Medulla oblongata (tissue), 1 donor: Measurements from ENCODE around the gene L3MBTL4.
"Not testable (repeated sequence)": the region's sequence is repeated elsewhere in the genome, so short reads cannot be mapped to it uniquely, and the experiment has no call there.

Experiments
- DNase-seq: peaks from one replicate; pipeline ENCODE4 v3.0.0-alpha.2; 2015; ENCODE audit errors: extremely low spot score

Gene L3MBTL4

DNA sequence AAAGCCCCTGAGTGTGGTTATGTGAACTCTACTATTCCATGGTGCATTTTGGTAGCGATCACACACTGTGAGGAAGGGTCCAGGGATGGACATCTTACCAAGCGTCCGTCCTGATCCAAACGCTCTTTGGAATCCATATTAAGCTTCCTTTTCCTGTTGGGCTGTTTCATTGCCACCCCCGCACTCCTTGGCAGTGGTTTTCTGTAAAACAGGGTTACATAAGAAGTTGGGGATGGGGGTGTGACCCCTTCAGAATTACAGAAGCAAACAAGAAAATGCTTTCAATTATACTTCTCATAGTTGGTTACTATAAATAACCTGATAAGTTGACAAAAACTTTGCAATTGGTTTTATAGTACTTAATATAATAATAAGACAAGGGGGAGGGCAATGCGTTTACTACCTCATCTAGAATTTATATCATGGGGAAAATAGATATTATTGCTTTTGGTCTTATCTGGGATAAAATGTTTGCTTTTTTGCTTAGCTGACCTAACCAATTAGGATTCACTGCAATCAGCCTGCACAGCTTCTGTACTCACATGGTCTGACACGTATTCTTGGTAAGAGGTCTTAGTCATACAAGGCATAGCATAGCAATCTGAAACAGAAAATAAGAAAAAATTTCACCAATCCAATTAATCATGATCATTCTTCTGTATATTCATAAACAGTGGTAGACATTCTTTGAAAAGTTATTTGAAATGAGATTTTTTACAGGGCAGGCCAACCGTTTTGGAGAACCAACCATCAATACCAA lies 103.1 kb downstream of the L3MBTL4 start:
- no peak for DNase-seq

- no peak for DNase-seq
Measured at GRCh38 chr18:6310714-6311113, 104.0 kb downstream of the L3MBTL4 start.

DNA sequence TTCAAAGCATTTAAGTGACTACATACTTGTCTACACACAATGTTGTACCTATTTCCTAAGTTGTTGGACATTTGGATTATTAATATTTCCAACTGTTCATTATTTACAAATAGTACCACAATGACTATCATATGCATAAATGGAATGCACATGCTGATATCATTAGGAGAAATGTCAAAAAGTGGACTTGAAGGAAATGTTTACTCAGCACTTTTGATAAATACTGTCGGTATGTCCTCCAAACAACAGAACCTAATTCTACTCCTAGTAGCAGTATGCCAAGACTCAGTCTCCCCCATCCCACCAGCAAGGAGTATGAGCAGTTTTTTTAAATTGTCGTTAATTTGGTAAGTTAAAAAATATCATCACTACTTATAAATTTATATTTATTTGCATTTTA lies 116.8 kb downstream of the L3MBTL4 start:
- no peak for DNase-seq

GRCh38 chr18:6294148-6294784 lies 120.4 kb downstream of the L3MBTL4 start:
- peak; percentile 70 for DNase-seq

DNA sequence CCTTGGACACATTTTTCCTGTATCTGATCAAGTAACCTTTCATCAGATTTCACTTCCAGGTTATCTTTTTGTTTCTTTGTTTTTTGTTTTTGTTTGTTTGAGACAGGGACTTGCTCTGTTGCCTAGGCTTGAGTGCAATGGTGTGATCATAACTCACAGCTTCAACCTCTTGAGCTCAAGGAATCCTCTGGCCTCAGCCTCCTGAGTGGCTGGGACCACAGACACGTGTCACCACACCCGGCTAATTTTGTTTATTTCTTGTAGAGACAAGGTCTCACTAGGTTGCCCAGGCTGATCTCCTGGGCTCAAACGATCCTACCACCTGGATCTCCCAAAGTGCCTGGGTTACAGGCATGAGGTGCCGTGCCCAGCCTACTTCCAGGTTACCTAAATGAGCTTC lies 124.9 kb downstream of the L3MBTL4 start:
- no peak for DNase-seq

- no peak for DNase-seq
Measured at GRCh38 chr18:6286585-6286984, 128.1 kb downstream of the L3MBTL4 start.

DNA sequence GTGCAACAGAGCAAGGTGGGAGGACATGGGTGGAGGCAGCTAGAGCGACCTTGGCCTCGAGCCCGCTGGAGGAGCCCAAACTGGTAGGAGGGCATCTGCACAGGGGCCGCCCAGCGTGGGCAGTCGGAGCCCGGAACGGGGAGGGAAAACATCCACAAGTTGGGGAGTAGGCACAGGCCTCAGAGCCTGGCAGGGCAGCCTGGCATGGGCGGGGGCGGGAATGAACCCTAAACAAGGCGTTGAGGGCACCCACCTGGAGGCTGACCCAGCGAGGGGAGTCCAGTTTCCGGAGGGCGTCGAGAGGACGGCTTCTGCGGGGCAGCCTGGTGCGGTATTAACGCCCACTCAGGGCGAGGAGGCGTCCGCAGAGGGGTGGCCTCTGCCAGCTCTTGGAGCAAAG lies 129.9 kb downstream of the L3MBTL4 start:
- no peak for DNase-seq

DNA sequence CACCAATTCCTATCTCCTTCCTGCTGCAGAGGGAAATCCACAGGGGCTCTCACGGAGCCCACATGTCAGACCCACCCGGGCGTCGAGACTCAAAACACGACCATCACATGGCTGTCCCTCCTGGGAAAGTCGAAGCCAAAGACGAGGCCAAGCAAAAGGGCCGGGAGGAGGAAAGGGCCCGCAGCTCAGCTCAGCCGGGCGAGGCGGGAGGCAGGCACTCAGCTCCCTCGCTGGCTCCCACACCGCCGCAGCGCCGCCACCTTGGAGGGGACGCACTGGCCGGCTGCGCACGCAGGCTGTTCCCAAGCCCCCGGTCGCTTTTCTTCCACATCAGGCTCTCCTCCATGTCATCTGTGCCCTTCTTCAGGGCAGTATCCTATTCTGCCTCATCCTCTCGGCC lies 130.4 kb downstream of the L3MBTL4 start:
- no peak for DNase-seq

DNA sequence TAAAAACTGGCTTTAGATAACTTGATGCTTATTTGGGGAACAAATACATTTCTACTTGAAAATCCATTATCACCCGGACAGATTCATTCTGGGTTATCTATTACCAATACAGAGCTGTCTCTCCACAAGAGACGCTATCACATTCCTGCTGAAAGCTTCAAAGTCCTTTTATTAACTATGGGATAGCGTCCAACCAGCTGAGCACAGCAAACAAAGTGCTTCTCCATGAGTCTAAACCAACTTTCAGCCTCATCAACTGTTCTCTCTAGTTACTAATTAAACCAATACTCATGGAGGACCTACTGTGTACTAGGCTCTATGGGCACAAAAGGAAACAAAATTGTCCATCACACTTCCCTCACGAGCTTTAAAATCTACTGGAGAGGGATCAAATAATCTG lies 132.8 kb downstream of the L3MBTL4 start:
- DNase-seq, result peak; percentile 14

DNA sequence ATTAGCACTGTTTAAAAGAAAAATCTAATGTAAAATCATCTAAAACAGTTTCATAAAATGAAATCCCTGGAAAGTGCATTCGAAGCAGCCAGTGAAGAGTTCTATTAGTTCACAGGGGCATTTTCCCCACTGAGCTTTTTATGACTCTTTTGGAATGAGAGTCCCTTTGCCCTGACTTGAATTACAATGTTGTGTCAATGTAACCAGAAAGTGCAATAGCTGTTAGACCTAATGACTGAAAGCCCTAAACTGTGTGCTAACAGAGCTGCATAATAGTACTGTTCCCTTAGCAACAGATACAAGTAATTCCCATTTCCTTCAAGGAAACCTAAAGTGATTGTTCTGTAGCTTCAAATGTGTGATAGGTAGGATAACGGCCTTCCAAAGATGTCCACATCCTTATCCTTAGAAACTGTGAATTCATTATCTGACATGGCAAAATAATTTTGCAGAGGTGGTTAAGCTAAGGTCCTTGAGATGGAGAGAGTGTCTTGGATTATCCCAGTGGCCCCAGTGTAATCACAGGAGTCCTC lies 134.4 kb downstream of the L3MBTL4 start:
- DNase-seq, result no peak

DNA sequence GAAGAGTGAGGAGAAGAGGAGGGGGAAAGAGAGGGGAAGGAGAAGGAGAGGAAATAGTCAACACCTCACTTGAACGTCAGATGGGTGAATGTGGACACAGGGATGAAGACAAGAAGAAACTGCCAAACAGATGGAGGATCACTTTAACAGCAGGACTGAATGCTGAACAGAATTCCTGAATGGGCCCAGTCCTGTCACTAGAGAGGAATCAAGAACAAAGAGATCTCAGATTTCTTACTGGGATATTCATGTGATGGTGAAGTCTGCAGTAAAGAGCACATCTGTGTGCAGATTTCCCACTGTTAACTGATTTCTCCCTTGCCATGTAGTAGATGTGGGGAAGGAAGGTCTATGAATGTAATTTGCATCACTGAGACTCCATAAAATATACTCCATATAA lies 135.4 kb downstream of the L3MBTL4 start:
- DNase-seq, result peak; percentile 58

GRCh38 chr18:6273423-6273822 lies 141.3 kb downstream of the L3MBTL4 start:
- DNase-seq, result no peak

GRCh38 chr18:6272144-6272543 lies 142.6 kb downstream of the L3MBTL4 start:
- not testable (repeated sequence) for DNase-seq

- DNase-seq, result no peak
Measured at GRCh38 chr18:6271585-6271984, 143.1 kb downstream of the L3MBTL4 start.

DNA sequence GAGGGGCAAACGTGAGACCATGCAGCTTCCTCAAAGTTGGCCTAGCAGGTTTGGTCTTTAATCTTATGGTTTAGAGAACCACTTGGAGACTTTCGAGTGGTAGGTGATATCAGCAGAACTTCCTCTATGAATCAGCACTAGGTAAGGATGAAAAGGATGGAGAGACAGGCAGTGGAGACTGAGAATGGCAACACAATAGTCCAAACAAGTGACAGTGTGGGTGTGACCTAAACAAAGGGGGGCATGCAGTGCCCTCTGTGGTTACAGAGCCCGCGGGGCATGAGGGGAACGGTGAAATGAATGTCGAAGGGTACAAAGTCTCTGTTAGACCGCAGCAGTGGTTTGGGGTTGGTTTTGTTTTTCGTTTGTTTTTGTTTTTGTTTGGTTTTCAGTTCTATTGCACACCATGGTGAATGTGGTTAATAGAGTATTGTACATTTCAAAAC lies 143.9 kb downstream of the L3MBTL4 start:
- DNase-seq, result no peak

DNA sequence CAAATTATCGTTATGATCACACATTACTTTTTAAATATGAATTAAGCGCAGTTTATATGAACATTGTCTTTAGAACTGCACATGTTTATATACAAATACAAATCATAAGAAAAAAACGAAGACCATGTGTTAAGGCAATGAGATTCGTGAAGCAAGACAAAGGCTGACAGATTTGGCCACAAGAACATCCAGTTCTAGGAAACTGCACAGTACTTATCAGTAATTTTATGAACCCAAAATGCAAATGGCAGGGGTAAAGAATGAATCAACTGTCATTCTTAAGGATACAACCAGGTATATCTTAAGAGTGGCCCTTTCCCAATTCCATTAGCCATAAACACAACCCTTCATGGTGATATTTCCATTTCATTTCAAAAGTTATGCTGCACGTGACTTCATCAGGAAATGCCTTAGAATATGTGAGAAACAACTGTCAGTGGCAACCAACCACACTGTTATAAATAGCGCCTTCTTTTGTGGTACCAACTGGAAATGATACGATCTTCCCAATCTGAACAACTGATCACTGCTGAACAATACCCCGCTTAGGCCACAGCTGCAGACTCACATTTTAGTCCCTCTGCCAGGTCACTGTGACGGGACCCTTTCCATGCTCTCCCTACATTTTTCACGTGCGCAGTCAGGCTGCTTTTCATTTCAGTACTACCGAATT lies 144.9 kb downstream of the L3MBTL4 start:
- no peak for DNase-seq

GRCh38 chr18:6266212-6266611 lies 148.5 kb downstream of the L3MBTL4 start:
- no peak for DNase-seq

DNA sequence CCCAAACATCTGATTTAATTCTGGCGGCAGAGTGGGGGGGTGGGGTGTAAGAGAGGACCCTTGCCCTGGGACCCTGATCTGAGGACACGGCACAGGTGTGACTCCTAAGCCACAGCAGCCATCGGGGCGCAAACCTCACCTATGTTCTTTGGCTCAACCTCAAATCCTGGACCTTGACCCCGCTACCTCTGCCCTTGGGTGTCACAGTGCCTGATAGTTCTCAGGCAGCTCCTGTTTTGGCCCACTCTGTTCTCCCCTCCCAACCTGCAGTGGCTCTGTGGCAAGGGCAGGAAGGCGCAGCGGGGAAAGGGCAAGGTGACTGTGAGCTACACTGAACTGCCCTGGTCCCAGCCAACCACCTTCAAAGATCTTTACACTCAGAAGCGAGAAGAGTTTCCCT lies 152.8 kb downstream of the L3MBTL4 start:
- DNase-seq, result no peak

DNA sequence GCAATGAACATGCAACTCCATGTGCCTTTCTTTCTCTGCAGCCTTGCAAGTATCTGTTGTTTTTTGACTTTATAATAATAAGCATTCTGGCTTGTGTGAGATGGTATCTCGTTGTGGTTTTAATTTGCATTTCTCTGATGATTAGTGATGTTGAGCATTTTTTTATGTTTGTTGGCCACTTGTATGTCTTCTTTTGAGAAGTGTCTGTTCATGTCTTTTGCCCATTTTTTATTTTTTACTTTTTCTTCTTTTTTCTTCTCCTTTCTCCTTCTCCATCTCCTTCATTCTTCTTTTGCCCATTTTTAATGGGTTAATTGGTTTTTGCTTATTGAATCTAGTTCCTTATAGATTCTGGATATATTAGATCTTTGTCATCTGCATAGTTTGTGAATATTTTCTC lies 155.4 kb downstream of the L3MBTL4 start:
- not testable (repeated sequence) for DNase-seq

DNA sequence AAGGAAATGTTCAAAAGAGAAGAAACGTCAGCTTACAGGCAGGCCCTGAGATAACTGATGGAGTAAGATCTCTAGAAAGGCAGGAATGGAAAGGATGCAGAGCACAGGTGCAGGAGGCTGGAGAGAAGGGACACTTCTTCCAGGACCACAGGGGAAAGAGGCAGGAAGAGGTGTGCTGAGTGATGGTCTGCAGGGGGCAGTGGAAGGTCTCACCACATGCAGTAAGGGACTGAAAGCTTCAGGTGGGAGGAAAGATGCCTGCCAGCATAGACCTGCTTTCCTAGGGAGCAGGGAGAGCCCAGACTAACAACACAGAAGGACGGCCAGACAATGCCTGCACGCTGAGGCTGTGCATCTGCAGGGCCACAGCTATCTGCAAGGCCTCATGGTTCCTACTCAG lies 156.8 kb downstream of the L3MBTL4 start:
- DNase-seq, result no peak

DNA sequence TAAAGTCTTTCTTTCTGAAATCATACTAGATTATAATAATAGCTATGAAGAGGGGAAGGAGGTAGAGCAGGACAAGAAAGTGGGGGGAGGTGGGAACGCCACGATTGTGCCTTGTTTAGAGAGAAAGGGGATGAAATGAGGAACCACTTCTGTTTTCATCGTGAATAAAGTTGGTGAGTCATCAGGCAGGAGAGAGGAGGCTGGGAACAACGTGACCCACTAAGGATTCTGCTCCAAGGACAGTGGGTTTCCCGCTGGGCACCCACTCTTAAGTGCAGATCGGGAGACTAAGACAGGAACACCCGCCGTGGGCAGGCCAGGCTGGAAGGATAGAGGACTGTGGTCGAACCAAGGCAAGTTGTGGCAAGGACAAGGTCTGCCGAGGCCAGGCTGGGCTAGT lies 158.2 kb downstream of the L3MBTL4 start:
- DNase-seq, result peak; percentile 48

DNA sequence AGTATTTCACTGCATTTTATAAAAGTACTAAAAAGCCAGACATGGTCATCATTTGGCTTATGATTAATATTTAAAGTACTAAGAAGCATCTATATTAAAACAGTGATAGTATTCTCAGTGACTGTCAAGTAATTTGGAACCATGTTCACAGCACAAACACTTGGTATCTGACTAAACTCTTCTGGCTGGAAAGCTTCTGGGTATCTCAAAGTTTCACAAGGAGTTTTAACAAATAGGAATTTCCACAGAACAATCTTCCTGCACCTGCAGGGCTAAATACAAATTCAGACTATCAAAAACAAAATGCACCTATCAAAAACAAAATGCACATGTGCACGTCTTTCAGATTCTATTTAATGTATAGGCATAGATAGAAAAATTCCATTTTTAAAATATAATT lies 158.8 kb downstream of the L3MBTL4 start:
- DNase-seq, result no peak
